ENCODE measurements around the gene KLHL29. TPM values are rescaled to one million over a fixed set of nuclear protein-coding genes. Genes with fewer than 3 reads are reported as not detected.

Gene KLHL29
- total RNA-seq, 1 experiment from 2014 or later = 2.6 TPM

GRCh38 chr2:23387845-23388244 is 2.9 kb downstream of the KLHL29 start:
- intact Hi-C loops (cut with micrococcal nuclease) = loop anchor here (2.0 kb wide), 1 partner anchor 17 kb away; no protein-coding TSS in a partner anchor
- H3K9ac ChIP-seq (ENCODE audit: low read length) = no peak overlapping the region
- H3K4me3 ChIP-seq (ENCODE audit: low read length) = no peak overlapping the region
- H3K27ac ChIP-seq (ENCODE audit: low read length) = no peak overlapping the region
- ATAC-seq = no peak
- no peaks in the 10 kb centered on the region for H3K9me3 ChIP-seq (ENCODE audit: low read length)
- BruUV-seq (replicated peaks) = no TSS peak
- H4K20me1 ChIP-seq (ENCODE audit: low read length) = no peaks in the 10 kb centered on the region
- ChIA-PET POLR2A (ENCODE audit: unreplicated experiment) (no interaction called here), CTCF (no interaction called here)
- no peak for DNase-seq
- H3F3A ChIP-seq (ENCODE audit: low read length, unreplicated experiment) = no peaks in the 10 kb centered on the region
- TF ChIP-seq CTCF (conservative IDR thresholded peaks at IDR 0.05; ENCODE audit: low read depth, low read length) (no peak), EZH2phosphoT487 (IDR thresholded peaks at IDR 0.05; ENCODE audit: borderline replicate concordance, low read length) (no peak), EZH2 (IDR thresholded peaks at IDR 0.05; ENCODE audit: low read length, unreplicated experiment) (no peak)
- H3K27me3 ChIP-seq (ENCODE audit: low read length) = peaks cover 17% of the 10 kb centered on the region
- H3K36me3 ChIP-seq (ENCODE audit: low read depth, low read length) = no peaks in the 10 kb centered on the region
- H3K4me1 ChIP-seq (ENCODE audit: insufficient read depth, low read length) = peaks cover 4% of the 10 kb centered on the region; the same call in 1 of the 2 replicates
- H2AFZ ChIP-seq (ENCODE audit: low read length) = no peak overlapping the region
- no peaks in the 10 kb centered on the region; the same call in 1 of the 2 replicates for H3K79me2 ChIP-seq (ENCODE audit: low read length)
- H3K4me2 ChIP-seq (ENCODE audit: low read length) = no peak overlapping the region
- no peaks in the 10 kb centered on the region for H3K9me2 ChIP-seq (replicated peaks; ENCODE audit: low read length)

GRCh38 chr2:23388294-23388693 is 3.3 kb downstream of the KLHL29 start:
- ChIA-PET POLR2A (ENCODE audit: unreplicated experiment) (no interaction called here), CTCF (no interaction called here)
- Histone ChIP-seq H3K9me3 (ENCODE audit: low read length) (no peaks in the 10 kb centered on the region), H3K27me3 (ENCODE audit: low read length) (peaks cover 17% of the 10 kb centered on the region), H3K9me2 (replicated peaks; ENCODE audit: low read length) (no peaks in the 10 kb centered on the region), H3F3A (ENCODE audit: low read length, unreplicated experiment) (no peaks in the 10 kb centered on the region), H3K36me3 (ENCODE audit: low read depth, low read length) (no peaks in the 10 kb centered on the region), H3K79me2 (ENCODE audit: low read length) (no peaks in the 10 kb centered on the region; the same call in 1 of the 2 replicates), H2AFZ (ENCODE audit: low read length) (no peak overlapping the region), H3K27ac (ENCODE audit: low read length) (no peak overlapping the region), H3K4me3 (ENCODE audit: low read length) (no peak overlapping the region), H3K4me1 (ENCODE audit: insufficient read depth, low read length) (peaks cover 4% of the 10 kb centered on the region; the same call in 1 of the 2 replicates), H3K4me2 (ENCODE audit: low read length) (no peak overlapping the region), H3K9ac (ENCODE audit: low read length) (no peak overlapping the region), H4K20me1 (ENCODE audit: low read length) (no peaks in the 10 kb centered on the region)
- TF ChIP-seq CTCF (conservative IDR thresholded peaks at IDR 0.05; ENCODE audit: low read depth, low read length) = no peak
- no peak for TF ChIP-seq EZH2 (IDR thresholded peaks at IDR 0.05; ENCODE audit: low read length, unreplicated experiment)
- TF ChIP-seq EZH2phosphoT487 (IDR thresholded peaks at IDR 0.05; ENCODE audit: borderline replicate concordance, low read length) = no peak
- intact Hi-C loops (cut with micrococcal nuclease) = no loop called here
- ATAC-seq (no peak), DNase-seq (no peak)
- BruUV-seq (replicated peaks) = TSS peak; percentile 24

GRCh38 chr2:23388756-23389514 is 4.0 kb downstream of the KLHL29 start:
- Histone ChIP-seq H3K4me2 (ENCODE audit: low read length) (no peak overlapping the region), H4K20me1 (ENCODE audit: low read length) (no peaks in the 10 kb centered on the region), H3K79me2 (ENCODE audit: low read length) (no peaks in the 10 kb centered on the region; the same call in 1 of the 2 replicates), H3K9me3 (ENCODE audit: low read length) (no peaks in the 10 kb centered on the region), H3K36me3 (ENCODE audit: low read depth, low read length) (no peaks in the 10 kb centered on the region), H3K27me3 (ENCODE audit: low read length) (peaks cover 17% of the 10 kb centered on the region), H3F3A (ENCODE audit: low read length, unreplicated experiment) (no peaks in the 10 kb centered on the region), H3K9ac (ENCODE audit: low read length) (no peak overlapping the region), H3K4me3 (ENCODE audit: low read length) (no peak overlapping the region), H3K27ac (ENCODE audit: low read length) (no peak overlapping the region), H2AFZ (ENCODE audit: low read length) (no peak overlapping the region), H3K4me1 (ENCODE audit: insufficient read depth, low read length) (peaks cover 4% of the 10 kb centered on the region; the same call in 1 of the 2 replicates), H3K9me2 (replicated peaks; ENCODE audit: low read length) (no peaks in the 10 kb centered on the region)
- DNase-seq = no peak
- TF ChIP-seq EZH2phosphoT487 (IDR thresholded peaks at IDR 0.05; ENCODE audit: borderline replicate concordance, low read length) (no peak), EZH2 (IDR thresholded peaks at IDR 0.05; ENCODE audit: low read length, unreplicated experiment) (no peak), CTCF (conservative IDR thresholded peaks at IDR 0.05; ENCODE audit: low read depth, low read length) (no peak)
- ATAC-seq = no peak
- POLR2A ChIA-PET (ENCODE audit: unreplicated experiment) = no interaction called here
- intact Hi-C loops (cut with micrococcal nuclease) = no loop called here
- no TSS peak for BruUV-seq (replicated peaks)
- CTCF ChIA-PET = no interaction called here
